Fibroblast of lung (primary cell): ENCODE data around the gene BAG3. TPM values are rescaled to one million over a fixed set of nuclear protein-coding genes. Genes with fewer than 3 reads are reported as not detected.

Experiments
- DNase-seq, 2 donors: peaks; one replicate each; pipeline versions ENCODE4 v3.0.0 to v3.0.0-alpha.2; 2010; ENCODE audit warnings: low read depth in 2 of 2
- H2AFZ ChIP-seq: 2 replicates; pipeline ENCODE4 v1.5.1; 2012; ENCODE audit warnings: low read length, control low read depth, inconsistent platforms
- H3K27ac ChIP-seq: 2 replicates; pipeline ENCODE4 v1.5.1; 2011; ENCODE audit warnings: low read length, control low read depth; ENCODE audit not compliant: insufficient read depth
- H3K27me3 ChIP-seq: 2 replicates; pipeline ENCODE4 v1.5.1; 2011; ENCODE audit warnings: mild to moderate bottlenecking, low read length; ENCODE audit not compliant: control insufficient read depth, insufficient read depth
- H3K36me3 ChIP-seq: 2 replicates; pipeline ENCODE4 v1.5.1; 2011; ENCODE audit warnings: low read length; ENCODE audit not compliant: control insufficient read depth, insufficient read depth
- H3K4me1 ChIP-seq: 2 replicates; pipeline ENCODE4 v1.5.1; 2011; ENCODE audit warnings: low read length; ENCODE audit not compliant: control insufficient read depth, insufficient read depth; ENCODE audit errors: extremely low read depth
- H3K4me2 ChIP-seq: 2 replicates; pipeline ENCODE4 v1.5.1; 2011; ENCODE audit warnings: low read length, control low read depth; ENCODE audit not compliant: insufficient read depth; ENCODE audit errors: extremely low read depth
- H3K4me3 ChIP-seq, 4 experiments: fragments of 200-600 bp in 1 of 4; sonication (generic) in 1 of 4; replicated peaks in 1 of 4; 2 replicates each; pipeline ENCODE4 v1.5.1; 2011 to 2016; ENCODE audit warnings: low read length in 4 of 4, low read depth in 3 of 4, mild to moderate bottlenecking in 3 of 4, control low read depth in 2 of 4, inconsistent platforms in 1 of 4, mixed read lengths in 1 of 4; ENCODE audit not compliant: insufficient read depth in 1 of 4; ENCODE audit errors: control extremely low read depth in 1 of 4
- H3K79me2 ChIP-seq: 2 replicates; pipeline ENCODE4 v1.5.1; 2012; ENCODE audit warnings: mild to moderate bottlenecking, low read length, inconsistent platforms; ENCODE audit not compliant: control insufficient read depth, insufficient read depth
- H3K9ac ChIP-seq: 2 replicates; pipeline ENCODE4 v1.5.1; 2011; ENCODE audit warnings: mild to moderate bottlenecking, low read length, control low read depth; ENCODE audit not compliant: insufficient read depth
- H3K9me3 ChIP-seq: 2 replicates; pipeline ENCODE4 v1.5.1; 2012; ENCODE audit warnings: low read depth, low read length; ENCODE audit not compliant: control insufficient read depth, insufficient read depth
- H4K20me1 ChIP-seq: 2 replicates; pipeline ENCODE4 v1.5.1; 2011; ENCODE audit warnings: low read length; ENCODE audit not compliant: control insufficient read depth, insufficient read depth; ENCODE audit errors: extremely low read depth
- EZH2 ChIP-seq: IDR thresholded peaks from 2 replicates; pipeline ENCODE4 v1.5.1; 2012; ENCODE audit warnings: low read length, control low read depth, mild to moderate bottlenecking; ENCODE audit errors: missing control alignments
- polyA plus RNA-seq, 2 donors: library from polyadenylated mRNA; depleted of rRNA in 1 of 2; stranded (reverse) in 1 of 2; unstranded in 1 of 2; fragments of >200 nt; gene quantifications; 2 replicates each; pipeline ENCODE4 v1.2.1, GENCODE V29; 2011 to 2012; ENCODE audit warnings: missing spikeins in 1 of 2
- total RNA-seq: library from RNA; depleted of rRNA; stranded (reverse); fragments of >200 nt; gene quantifications from 2 replicates; pipeline ENCODE4 v1.2.1, GENCODE V29; 2014
- TF ChIP-seq, protein P1 (sequence below), 2 donors: IDR thresholded peaks in 1 of 2; conservative IDR thresholded peaks in 1 of 2; 1 replicate in 1 of 2; 2 replicates in 1 of 2; pipeline ENCODE4 v1.5.1; 2011 to 2012; ENCODE audit warnings: low read length in 2 of 2, control low read depth in 1 of 2, inconsistent platforms in 1 of 2, low read depth in 1 of 2, mild to moderate bottlenecking in 1 of 2

Gene BAG3
- total and polyA plus RNA-seq, 2 donors (not counting 1 experiment from before 2014, with no cell fraction given), result 8.4 to 20.0 TPM

- TF ChIP-seq EZH2, result no peak
- TF ChIP-seq, protein P1, sequence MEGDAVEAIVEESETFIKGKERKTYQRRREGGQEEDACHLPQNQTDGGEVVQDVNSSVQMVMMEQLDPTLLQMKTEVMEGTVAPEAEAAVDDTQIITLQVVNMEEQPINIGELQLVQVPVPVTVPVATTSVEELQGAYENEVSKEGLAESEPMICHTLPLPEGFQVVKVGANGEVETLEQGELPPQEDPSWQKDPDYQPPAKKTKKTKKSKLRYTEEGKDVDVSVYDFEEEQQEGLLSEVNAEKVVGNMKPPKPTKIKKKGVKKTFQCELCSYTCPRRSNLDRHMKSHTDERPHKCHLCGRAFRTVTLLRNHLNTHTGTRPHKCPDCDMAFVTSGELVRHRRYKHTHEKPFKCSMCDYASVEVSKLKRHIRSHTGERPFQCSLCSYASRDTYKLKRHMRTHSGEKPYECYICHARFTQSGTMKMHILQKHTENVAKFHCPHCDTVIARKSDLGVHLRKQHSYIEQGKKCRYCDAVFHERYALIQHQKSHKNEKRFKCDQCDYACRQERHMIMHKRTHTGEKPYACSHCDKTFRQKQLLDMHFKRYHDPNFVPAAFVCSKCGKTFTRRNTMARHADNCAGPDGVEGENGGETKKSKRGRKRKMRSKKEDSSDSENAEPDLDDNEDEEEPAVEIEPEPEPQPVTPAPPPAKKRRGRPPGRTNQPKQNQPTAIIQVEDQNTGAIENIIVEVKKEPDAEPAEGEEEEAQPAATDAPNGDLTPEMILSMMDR (conservative IDR thresholded peaks at IDR 0.05 in 1 of 2, IDR thresholded peaks at IDR 0.05 in 1 of 2; ENCODE audit: low read depth in 1 of 2, low read length in 2 of 2), result no peak
- Histone ChIP-seq H3K36me3 (no peaks in the 10 kb centered on the region), H3K27ac (no peak overlapping the region), H3K9ac (no peak overlapping the region), H4K20me1 (no peaks in the 10 kb centered on the region), H2AFZ (no peak overlapping the region), H3K79me2 (no peaks in the 10 kb centered on the region), H3K4me3 (no peak overlapping the region), H3K9me3 (no peaks in the 10 kb centered on the region), H3K27me3 (no peaks in the 10 kb centered on the region), H3K4me1 (no peaks in the 10 kb centered on the region), H3K4me2 (no peak overlapping the region)
- DNase-seq, result no peak
Measured at GRCh38 chr10:119644994-119645393, 6.2 kb upstream of the BAG3 start.

DNA sequence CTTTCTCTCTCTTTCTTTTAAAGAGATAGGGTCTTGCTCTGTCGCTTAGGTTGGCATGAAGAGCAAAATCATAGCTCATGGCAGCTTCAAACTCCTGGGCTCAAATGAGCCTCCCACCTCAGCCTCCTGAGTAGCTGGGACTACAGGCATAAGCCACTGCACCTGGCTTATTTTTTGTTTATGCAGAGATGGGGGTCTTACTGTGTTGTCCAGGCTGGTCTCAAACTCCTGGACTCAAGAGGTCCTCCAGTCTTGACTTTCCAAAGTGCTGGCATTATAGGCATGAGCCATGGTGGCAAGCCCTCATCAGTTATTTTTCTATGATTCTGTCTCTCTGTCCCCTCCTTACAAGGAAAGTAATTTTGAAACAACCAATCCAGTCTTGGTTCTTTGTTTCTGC lies 1.1 kb upstream of the BAG3 start:
- Histone ChIP-seq H3K9me3 (no peaks in the 10 kb centered on the region), H3K4me1 (peaks cover 11% of the 10 kb centered on the region), H3K9ac (no peak overlapping the region), H3K27ac (no peak overlapping the region), H3K4me2 (no peak overlapping the region), H3K27me3 (no peaks in the 10 kb centered on the region), H3K79me2 (peaks cover 36% of the 10 kb centered on the region), H4K20me1 (peaks cover 2% of the 10 kb centered on the region), H3K4me3 (no peak overlapping the region), H3K36me3 (no peaks in the 10 kb centered on the region), H2AFZ (no peak overlapping the region)
- no peak for TF ChIP-seq EZH2
- TF ChIP-seq, protein P1 (conservative IDR thresholded peaks at IDR 0.05 in 1 of 2, IDR thresholded peaks at IDR 0.05 in 1 of 2; ENCODE audit: low read depth in 1 of 2, low read length in 2 of 2), result no peak
- no peak for DNase-seq

- no peak for DNase-seq
- Histone ChIP-seq H4K20me1 (peaks cover 2% of the 10 kb centered on the region), H3K27me3 (no peaks in the 10 kb centered on the region), H3K9ac (peak overlapping the region; percentile 95), H3K36me3 (no peaks in the 10 kb centered on the region), H3K4me3 (peak overlapping the region; percentile 68 to 90 (median 86)), H3K4me1 (peaks cover 20% of the 10 kb centered on the region), H3K79me2 (peaks cover 53% of the 10 kb centered on the region), H3K4me2 (no peak overlapping the region), H3K27ac (peak overlapping the region; percentile 94), H2AFZ (no peak overlapping the region), H3K9me3 (no peaks in the 10 kb centered on the region)
- TF ChIP-seq EZH2, result no peak
- TF ChIP-seq, protein P1 (conservative IDR thresholded peaks at IDR 0.05 in 1 of 2, IDR thresholded peaks at IDR 0.05 in 1 of 2; ENCODE audit: low read depth in 1 of 2, low read length in 2 of 2), result no peak
Measured at GRCh38 chr10:119651514-119652360, 557 bp downstream of the BAG3 start.
